ENCODE data around the gene KAT6B. TPM values are rescaled to one million over a fixed set of nuclear protein-coding genes. Genes with fewer than 3 reads are reported as not detected.

The KAT6B gene
- total RNA-seq, 4 donors from 2014 or later: 50.0 to 75.8 (median 57.5) TPM

DNA sequence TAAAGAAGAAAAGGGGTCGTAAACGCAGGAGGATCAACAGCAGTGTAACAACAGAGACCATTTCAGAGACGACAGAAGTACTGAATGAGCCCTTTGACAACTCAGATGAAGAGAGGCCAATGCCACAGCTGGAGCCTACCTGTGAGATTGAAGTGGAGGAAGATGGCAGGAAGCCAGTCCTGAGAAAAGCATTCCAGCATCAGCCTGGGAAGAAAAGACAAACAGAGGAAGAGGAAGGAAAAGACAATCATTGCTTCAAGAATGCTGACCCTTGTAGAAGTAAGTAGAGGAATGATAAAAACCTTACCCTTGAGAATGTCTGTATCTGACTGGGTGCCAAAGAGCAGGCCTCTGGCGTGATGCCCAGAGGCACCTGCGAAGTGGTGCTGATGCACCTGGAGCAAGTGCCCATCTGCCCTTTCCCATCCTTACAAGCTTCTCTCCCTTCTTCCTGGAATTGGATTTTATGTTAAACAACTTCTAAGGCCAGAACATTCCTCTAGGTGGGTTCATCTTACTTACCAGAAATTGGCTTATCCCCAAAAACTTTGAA is 198.6 kb downstream of the KAT6B start:
- Histone ChIP-seq H3K36me3 (peaks cover 23 to 89% (median 73%) of the 10 kb centered on the region in 4 donors), H3K4me1 (peaks cover 0 to 27% (median 21%) of the 10 kb centered on the region in 4 donors), H3K9me3 (no peaks in the 10 kb centered on the region), H3K27ac (replicated peaks in 1 of 4) (no peak overlapping the region), H3K27me3 (no peaks in the 10 kb centered on the region), H3K4me3 (no peak overlapping the region)
- intact Hi-C loops (cut with DNase I): loop anchor here (5.0 to 10.0 kb wide), 2 partner anchors 600 to 758 kb away; no protein-coding TSS in a partner anchor
- 73% methylated on average over 5 of the region's 5 CpGs for WGBS
- DNase-seq (ENCODE audit: extremely low spot score): no peak
- TF ChIP-seq, protein P1, sequence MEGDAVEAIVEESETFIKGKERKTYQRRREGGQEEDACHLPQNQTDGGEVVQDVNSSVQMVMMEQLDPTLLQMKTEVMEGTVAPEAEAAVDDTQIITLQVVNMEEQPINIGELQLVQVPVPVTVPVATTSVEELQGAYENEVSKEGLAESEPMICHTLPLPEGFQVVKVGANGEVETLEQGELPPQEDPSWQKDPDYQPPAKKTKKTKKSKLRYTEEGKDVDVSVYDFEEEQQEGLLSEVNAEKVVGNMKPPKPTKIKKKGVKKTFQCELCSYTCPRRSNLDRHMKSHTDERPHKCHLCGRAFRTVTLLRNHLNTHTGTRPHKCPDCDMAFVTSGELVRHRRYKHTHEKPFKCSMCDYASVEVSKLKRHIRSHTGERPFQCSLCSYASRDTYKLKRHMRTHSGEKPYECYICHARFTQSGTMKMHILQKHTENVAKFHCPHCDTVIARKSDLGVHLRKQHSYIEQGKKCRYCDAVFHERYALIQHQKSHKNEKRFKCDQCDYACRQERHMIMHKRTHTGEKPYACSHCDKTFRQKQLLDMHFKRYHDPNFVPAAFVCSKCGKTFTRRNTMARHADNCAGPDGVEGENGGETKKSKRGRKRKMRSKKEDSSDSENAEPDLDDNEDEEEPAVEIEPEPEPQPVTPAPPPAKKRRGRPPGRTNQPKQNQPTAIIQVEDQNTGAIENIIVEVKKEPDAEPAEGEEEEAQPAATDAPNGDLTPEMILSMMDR (IDR thresholded peaks at IDR 0.05): no peak
- TF ChIP-seq POLR2A (IDR thresholded peaks at IDR 0.05; ENCODE audit: low read depth) (no peak), EP300 (IDR thresholded peaks at IDR 0.05) (no peak), POLR2AphosphoS5 (IDR thresholded peaks at IDR 0.05) (no peak)

DNA sequence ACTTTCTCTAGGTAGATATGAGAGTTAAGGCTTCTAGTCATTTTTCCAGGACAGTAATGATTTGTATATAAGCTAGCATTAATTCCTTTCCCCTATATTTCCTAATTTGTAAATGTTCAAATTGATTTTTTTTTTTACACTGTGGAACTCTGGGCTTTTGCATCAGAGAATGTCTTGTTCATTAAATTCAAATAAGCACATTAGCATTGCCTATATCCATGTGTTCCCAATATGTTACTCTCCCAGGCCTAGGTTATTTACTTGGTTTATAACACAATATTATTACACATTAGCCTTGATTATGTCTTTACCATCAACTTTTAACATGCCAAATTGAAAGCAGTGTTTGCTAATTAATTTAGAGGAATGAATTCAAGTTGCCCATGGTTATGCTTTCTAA is 201.6 kb downstream of the KAT6B start:
- DNase-seq (ENCODE audit: extremely low spot score): no peak
- intact Hi-C loops (cut with DNase I): loop anchor here (10.0 kb wide), 1 partner anchor 603 kb away; no protein-coding TSS in a partner anchor
- Histone ChIP-seq H3K9me3 (no peaks in the 10 kb centered on the region), H3K4me1 (peaks cover 0 to 13% (median 11%) of the 10 kb centered on the region in 4 donors), H3K27me3 (no peaks in the 10 kb centered on the region), H3K27ac (replicated peaks in 1 of 4) (no peak overlapping the region), H3K36me3 (peaks cover 19 to 76% (median 60%) of the 10 kb centered on the region in 4 donors), H3K4me3 (no peak overlapping the region)
- TF ChIP-seq POLR2A (IDR thresholded peaks at IDR 0.05; ENCODE audit: low read depth): no peak
- TF ChIP-seq, protein P1 (IDR thresholded peaks at IDR 0.05): no peak
- TF ChIP-seq EP300 (IDR thresholded peaks at IDR 0.05): no peak
- TF ChIP-seq POLR2AphosphoS5 (IDR thresholded peaks at IDR 0.05): no peak

DNA sequence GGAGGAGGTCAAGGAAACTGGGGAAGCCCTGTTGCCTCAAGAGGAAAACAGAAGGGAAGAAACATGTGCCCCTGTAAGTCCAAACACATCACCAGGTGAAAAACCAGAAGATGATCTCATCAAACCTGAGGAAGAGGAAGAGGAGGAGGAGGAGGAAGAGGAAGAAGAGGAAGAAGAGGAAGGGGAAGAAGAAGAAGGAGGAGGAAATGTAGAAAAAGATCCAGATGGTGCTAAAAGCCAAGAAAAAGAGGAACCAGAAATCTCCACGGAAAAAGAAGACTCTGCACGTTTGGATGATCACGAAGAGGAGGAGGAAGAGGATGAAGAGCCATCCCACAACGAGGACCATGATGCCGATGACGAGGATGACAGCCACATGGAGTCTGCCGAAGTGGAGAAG is 202.3 kb downstream of the KAT6B start:
- H3K36me3 ChIP-seq: peaks cover 19 to 72% (median 58%) of the 10 kb centered on the region in 4 donors
- whole genome bisulfite sequencing: 79% methylated on average over 7 of the region's 7 CpGs
- H3K9me3 ChIP-seq: no peaks in the 10 kb centered on the region
- no peak overlapping the region for H3K4me3 ChIP-seq
- DNase-seq (ENCODE audit: extremely low spot score): no peak
- H3K27ac ChIP-seq (replicated peaks in 1 of 4): no peak overlapping the region
- no peaks in the 10 kb centered on the region for H3K27me3 ChIP-seq
- H3K4me1 ChIP-seq: peaks cover 0 to 13% (median 11%) of the 10 kb centered on the region in 4 donors
- intact Hi-C loops (cut with DNase I): loop anchor here (10.0 kb wide), 1 partner anchor 604 kb away; no protein-coding TSS in a partner anchor
- TF ChIP-seq, protein P1 (IDR thresholded peaks at IDR 0.05): no peak
- no peak for TF ChIP-seq POLR2A (IDR thresholded peaks at IDR 0.05; ENCODE audit: low read depth)
- TF ChIP-seq POLR2AphosphoS5 (IDR thresholded peaks at IDR 0.05): no peak
- TF ChIP-seq EP300 (IDR thresholded peaks at IDR 0.05): no peak

DNA sequence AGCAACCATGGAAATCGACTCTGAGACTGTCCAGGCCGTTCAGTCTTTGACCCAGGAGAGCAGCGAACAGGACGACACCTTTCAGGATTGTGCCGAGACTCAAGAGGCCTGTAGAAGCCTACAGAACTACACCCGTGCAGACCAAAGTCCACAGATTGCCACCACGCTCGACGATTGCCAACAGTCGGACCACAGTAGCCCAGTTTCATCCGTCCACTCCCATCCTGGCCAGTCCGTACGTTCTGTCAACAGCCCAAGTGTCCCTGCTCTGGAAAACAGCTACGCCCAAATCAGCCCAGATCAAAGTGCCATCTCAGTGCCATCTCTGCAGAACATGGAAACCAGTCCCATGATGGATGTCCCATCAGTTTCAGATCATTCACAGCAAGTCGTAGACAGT is 203.0 kb downstream of the KAT6B start:
- TF ChIP-seq POLR2AphosphoS5 (IDR thresholded peaks at IDR 0.05) (no peak), EP300 (IDR thresholded peaks at IDR 0.05) (no peak)
- no peaks in the 10 kb centered on the region for H3K27me3 ChIP-seq
- intact Hi-C loops (cut with DNase I): loop anchor here (10.0 kb wide), 1 partner anchor 605 kb away; no protein-coding TSS in a partner anchor
- H3K9me3 ChIP-seq: no peaks in the 10 kb centered on the region
- WGBS: 85% methylated on average over 15 of the region's 15 CpGs
- peaks cover 19 to 67% (median 55%) of the 10 kb centered on the region in 4 donors for H3K36me3 ChIP-seq
- H3K27ac ChIP-seq (replicated peaks in 1 of 4): no peak overlapping the region
- DNase-seq (ENCODE audit: extremely low spot score): no peak
- H3K4me3 ChIP-seq: no peak overlapping the region
- H3K4me1 ChIP-seq: peaks cover 0 to 14% (median 11%) of the 10 kb centered on the region in 4 donors

DNA sequence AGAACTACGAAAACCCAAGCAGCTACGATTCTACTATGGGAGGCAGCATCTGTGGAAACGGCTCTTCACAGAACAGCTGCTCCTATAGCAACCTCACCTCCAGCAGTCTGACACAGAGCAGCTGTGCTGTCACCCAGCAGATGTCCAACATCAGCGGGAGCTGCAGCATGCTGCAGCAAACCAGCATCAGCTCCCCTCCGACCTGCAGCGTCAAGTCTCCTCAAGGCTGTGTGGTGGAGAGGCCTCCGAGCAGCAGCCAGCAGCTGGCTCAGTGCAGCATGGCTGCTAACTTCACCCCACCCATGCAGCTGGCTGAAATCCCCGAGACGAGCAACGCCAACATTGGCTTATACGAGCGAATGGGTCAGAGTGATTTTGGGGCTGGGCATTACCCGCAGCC is 203.5 kb downstream of the KAT6B start:
- no peaks in the 10 kb centered on the region for H3K9me3 ChIP-seq
- H3K4me1 ChIP-seq: peaks cover 0 to 15% (median 11%) of the 10 kb centered on the region in 4 donors
- peaks cover 19 to 64% (median 52%) of the 10 kb centered on the region in 4 donors for H3K36me3 ChIP-seq
- H3K4me3 ChIP-seq: no peak overlapping the region
- intact Hi-C loops (cut with DNase I): loop anchor here (10.0 kb wide), 1 partner anchor 605 kb away; no protein-coding TSS in a partner anchor
- 63% methylated on average over 4 of the region's 13 CpGs for WGBS
- TF ChIP-seq POLR2A (IDR thresholded peaks at IDR 0.05; ENCODE audit: low read depth) (no peak), POLR2AphosphoS5 (IDR thresholded peaks at IDR 0.05) (peak; percentile 54 to 60)
- DNase-seq (ENCODE audit: extremely low spot score): no peak
- no peak overlapping the region for H3K27ac ChIP-seq (replicated peaks in 1 of 4)
- no peaks in the 10 kb centered on the region for H3K27me3 ChIP-seq
